OCI-LY3 (cell line): ENCODE measurements around the gene KLF2.
A peak's percentile ranks its signal among the peaks of the same experiment; 100 is the strongest.

Source experiments
- H2AFZ ChIP-seq: fragments of 200-600, 300-600 bp; shearing (Covaris generic); 2 replicates; pipeline ENCODE4 v1.6.0; 2014; ENCODE audit warnings: antibody characterized with exemption, low read depth, low read length
- H3K27ac ChIP-seq: fragments of 200-600, 300-600 bp; sonication (generic); 2 replicates; pipeline ENCODE4 v1.5.1; 2014; ENCODE audit warnings: mild to moderate bottlenecking, low read length, moderate library complexity, mixed read lengths
- H3K27me3 ChIP-seq: fragments of 200-600, 300-600 bp; sonication (generic); 2 replicates; pipeline ENCODE4 v1.6.1; 2014; ENCODE audit warnings: low read depth, low read length, mixed read lengths
- H3K36me3 ChIP-seq: fragments of 200-600, 300-600 bp; sonication (generic); replicated peaks from 2 replicates; pipeline ENCODE3; 2014; ENCODE audit warnings: low read depth, low read length, mixed read lengths
- H3K4me1 ChIP-seq: fragments of 300-600, 200-600 bp; sonication (generic); 2 replicates; pipeline ENCODE4 v1.6.1; 2014; ENCODE audit warnings: low read length, mixed read lengths
- H3K4me2 ChIP-seq: fragments of 200-600, 300-600 bp; sonication (generic); 2 replicates; pipeline ENCODE4 v1.6.1; 2014; ENCODE audit warnings: low read length, mixed read lengths
- H3K4me3 ChIP-seq: fragments of 300-600, 200-600 bp; sonication (generic); 2 replicates; pipeline ENCODE4 v1.5.1; 2014; ENCODE audit warnings: antibody characterized with exemption, mild to moderate bottlenecking, low read length, moderate library complexity
- H3K79me2 ChIP-seq: fragments of 300-600, 200-600 bp; shearing (Covaris generic); 2 replicates; pipeline ENCODE4 v1.6.1; 2014; ENCODE audit warnings: mild to moderate bottlenecking, low read length, mixed read lengths
- H3K9ac ChIP-seq: fragments of 300-600, 200-600 bp; shearing (Covaris generic); 2 replicates; pipeline ENCODE4 v1.6.0; 2014; ENCODE audit warnings: mild to moderate bottlenecking, low read length, moderate library complexity
- H3K9me3 ChIP-seq: fragments of 200-600, 300-600 bp; shearing (Covaris generic); 2 replicates; pipeline ENCODE4 v1.6.1; 2014; ENCODE audit warnings: low read length, mixed read lengths; ENCODE audit not compliant: insufficient read depth
- H4K20me1 ChIP-seq: fragments of 200-600, 300-600 bp; sonication (generic); 2 replicates; pipeline ENCODE4 v1.6.1; 2016; ENCODE audit warnings: low read length, mixed read lengths; ENCODE audit not compliant: insufficient read depth
- CTCF ChIP-seq: fragments of 200-600, 300-600 bp; sonication (generic); IDR thresholded peaks from 2 replicates; pipeline ENCODE4 v1.5.1; 2014; ENCODE audit warnings: antibody characterized with exemption, low read length, low read depth
- EZH2phosphoT487 ChIP-seq: fragments of 200-600 bp; shearing (Covaris generic); IDR thresholded peaks from 2 replicates; pipeline ENCODE4 v1.6.1; 2018; ENCODE audit warnings: antibody characterized with exemption, mixed run types, low read depth

The KLF2 gene

GRCh38 chr19:16372065-16372915 lies 47.7 kb downstream of the KLF2 start:
- Histone ChIP-seq H3K36me3 (peaks cover 30% of the 10 kb centered on the region), H2AFZ (no peak overlapping the region), H3K27me3 (peaks cover 52% of the 10 kb centered on the region), H3K4me3 (no peak overlapping the region), H3K79me2 (no peaks in the 10 kb centered on the region; the same call in 1 of the 2 replicates), H4K20me1 (peaks cover 97% of the 10 kb centered on the region), H3K4me1 (peaks cover 44% of the 10 kb centered on the region), H3K4me2 (peak overlapping the region; percentile 37; the same call in 1 of the 2 replicates), H3K27ac (no peak overlapping the region), H3K9me3 (no peaks in the 10 kb centered on the region), H3K9ac (no peak overlapping the region)
- TF ChIP-seq CTCF, result no peak
- TF ChIP-seq EZH2phosphoT487, result no peak; the same call in 1 of the 2 replicates

GRCh38 chr19:16373079-16373478 lies 48.5 kb downstream of the KLF2 start:
- Histone ChIP-seq H3K4me3 (no peak overlapping the region), H3K27ac (no peak overlapping the region), H2AFZ (no peak overlapping the region), H4K20me1 (peaks cover 98% of the 10 kb centered on the region), H3K4me1 (peaks cover 36% of the 10 kb centered on the region), H3K27me3 (peaks cover 46% of the 10 kb centered on the region), H3K9ac (no peak overlapping the region), H3K9me3 (no peaks in the 10 kb centered on the region), H3K36me3 (peaks cover 33% of the 10 kb centered on the region), H3K79me2 (no peaks in the 10 kb centered on the region; the same call in 1 of the 2 replicates), H3K4me2 (no peak overlapping the region)
- no peak for TF ChIP-seq EZH2phosphoT487
- no peak for TF ChIP-seq CTCF

GRCh38 chr19:16373532-16373931 lies 48.9 kb downstream of the KLF2 start:
- Histone ChIP-seq H3K79me2 (no peaks in the 10 kb centered on the region; the same call in 1 of the 2 replicates), H3K4me3 (no peak overlapping the region), H3K36me3 (peaks cover 33% of the 10 kb centered on the region), H3K4me2 (no peak overlapping the region), H3K4me1 (peaks cover 32% of the 10 kb centered on the region), H3K27me3 (peaks cover 41% of the 10 kb centered on the region), H3K27ac (no peak overlapping the region), H4K20me1 (peaks cover 98% of the 10 kb centered on the region), H2AFZ (no peak overlapping the region), H3K9me3 (no peaks in the 10 kb centered on the region), H3K9ac (no peak overlapping the region)
- no peak for TF ChIP-seq CTCF
- TF ChIP-seq EZH2phosphoT487, result no peak

GRCh38 chr19:16373989-16374388 lies 49.4 kb downstream of the KLF2 start:
- H3K27ac ChIP-seq, result no peak overlapping the region
- H3K79me2 ChIP-seq, result no peaks in the 10 kb centered on the region
- no peak overlapping the region for H3K9ac ChIP-seq
- peaks cover 33% of the 10 kb centered on the region for H3K36me3 ChIP-seq
- no peak overlapping the region for H3K4me2 ChIP-seq
- no peak overlapping the region for H3K4me3 ChIP-seq
- peaks cover 37% of the 10 kb centered on the region for H3K27me3 ChIP-seq
- TF ChIP-seq CTCF (no peak), EZH2phosphoT487 (no peak)
- H2AFZ ChIP-seq, result no peak overlapping the region
- H3K9me3 ChIP-seq, result no peaks in the 10 kb centered on the region
- peaks cover 27% of the 10 kb centered on the region for H3K4me1 ChIP-seq
- peaks cover 93% of the 10 kb centered on the region for H4K20me1 ChIP-seq
